IMR-90 (cell line): ENCODE results near the gene DNAJB4. TPM values are rescaled to one million over a fixed set of nuclear protein-coding genes. Genes with fewer than 3 reads are reported as not detected.

ENCODE experiments used
- ATAC-seq: fragments of 200-7000 bp; cut with Tn5 transposase; 2 replicates; pipeline ENCODE4 v1.9.1; 2020; ENCODE audit warnings: low read depth, mild to moderate bottlenecking, moderate library complexity
- BruUV-seq: library from RNA; stranded (reverse); fragments of 400-500 nt; replicated peaks from 2 replicates; lab custom pipeline; 2021; lab: Mats Ljungman, UMichigan
- CTCF ChIA-PET: fragments of 300-600 bp; formaldehyde crosslinking; extraction: SDS; loops from one replicate; lab custom pipeline; 2021; ENCODE audit warnings: antibody characterized with exemption; lab: Yijun Ruan, JAX
- POLR2A ChIA-PET: fragments of 300-600 bp; sonication (Branson Sonifier 250); formaldehyde crosslinking; loops from one replicate; lab custom pipeline; 2022; ENCODE audit warnings: antibody characterized with exemption; ENCODE audit not compliant: unreplicated experiment; lab: Charles Lee
- DNase-seq: peaks from one replicate; pipeline ENCODE4 v3.0.0; 2013
- H2AFZ ChIP-seq: replicated peaks from 2 replicates; pipeline ENCODE3; 2013; ENCODE audit warnings: low read length, mild to moderate bottlenecking; ENCODE audit not compliant: poor library complexity
- H2AK5ac ChIP-seq: 2 replicates; pipeline ENCODE4 v1.6.1; 2013; ENCODE audit warnings: low read depth, low read length, inconsistent platforms
- H2AK9ac ChIP-seq: replicated peaks from 2 replicates; pipeline ENCODE3; 2013; ENCODE audit warnings: mild to moderate bottlenecking, low read depth, low read length, moderate library complexity; ENCODE audit not compliant: poor library complexity
- H2BK120ac ChIP-seq: 2 replicates; pipeline ENCODE4 v1.6.1; 2013; ENCODE audit warnings: low read depth, low read length, inconsistent platforms
- H2BK15ac ChIP-seq: 3 replicates; pipeline ENCODE4 v1.6.1; 2013; ENCODE audit warnings: low read depth, low read length, inconsistent platforms
- H2BK20ac ChIP-seq: 2 replicates; pipeline ENCODE4 v1.6.1; 2013; ENCODE audit warnings: low read depth, mild to moderate bottlenecking, inconsistent platforms, low read length, moderate library complexity
- H2BK5ac ChIP-seq: 2 replicates; pipeline ENCODE4 v1.6.1; 2013; ENCODE audit warnings: mild to moderate bottlenecking, low read depth, low read length, inconsistent platforms; ENCODE audit not compliant: poor library complexity, severe bottlenecking
- H3K14ac ChIP-seq: replicated peaks from 2 replicates; pipeline ENCODE4 v1.6.1; 2013; ENCODE audit warnings: low read depth, low read length, inconsistent platforms
- H3K18ac ChIP-seq: 2 replicates; pipeline ENCODE4 v1.6.1; 2013; ENCODE audit warnings: low read depth, low read length, control low read depth
- H3K23ac ChIP-seq: 2 replicates; pipeline ENCODE4 v1.6.1; 2013; ENCODE audit warnings: low read depth, low read length, inconsistent platforms
- H3K27ac ChIP-seq: 2 replicates; pipeline ENCODE4 v1.5.1; 2013; ENCODE audit warnings: mild to moderate bottlenecking, control low read depth, low read length; ENCODE audit not compliant: insufficient read depth
- H3K27me3 ChIP-seq: 2 replicates; pipeline ENCODE4 v1.6.1; 2013; ENCODE audit warnings: low read length; ENCODE audit not compliant: control insufficient read depth, insufficient read depth
- H3K36me3 ChIP-seq: 2 replicates; pipeline ENCODE4 v1.6.1; 2013; ENCODE audit warnings: low read length, mixed read lengths; ENCODE audit not compliant: control insufficient read depth, insufficient read depth
- H3K4ac ChIP-seq: 2 replicates; pipeline ENCODE4 v1.6.1; 2013; ENCODE audit warnings: low read depth, low read length, inconsistent platforms
- H3K4me1 ChIP-seq: 2 replicates; pipeline ENCODE4 v1.6.1; 2013; ENCODE audit warnings: low read length, mixed read lengths; ENCODE audit not compliant: control insufficient read depth, insufficient read depth
- H3K4me2 ChIP-seq: 2 replicates; pipeline ENCODE4 v1.6.1; 2013; ENCODE audit warnings: low read depth, mild to moderate bottlenecking, control low read depth, low read length, moderate library complexity
- H3K4me3 ChIP-seq: 2 replicates; pipeline ENCODE4 v1.5.1; 2013; ENCODE audit warnings: low read depth, mild to moderate bottlenecking, control low read depth, low read length, moderate library complexity; ENCODE audit not compliant: insufficient read depth
- H3K56ac ChIP-seq: 2 replicates; pipeline ENCODE4 v1.6.1; 2013; ENCODE audit warnings: low read length, inconsistent platforms; ENCODE audit not compliant: insufficient read depth; ENCODE audit errors: extremely low read depth
- H3K79me1 ChIP-seq, 2 experiments: 2 replicates each; pipeline ENCODE4 v1.6.1; 2013; ENCODE audit warnings: low read length in 2 of 2, inconsistent platforms in 1 of 2, low read depth in 1 of 2
- H3K9ac ChIP-seq: 2 replicates; pipeline ENCODE4 v1.6.1; 2013; ENCODE audit warnings: low read depth, low read length, control low read depth
- H3K9me1 ChIP-seq: 2 replicates; pipeline ENCODE4 v1.6.1; 2013; ENCODE audit warnings: low read length, inconsistent platforms; ENCODE audit not compliant: insufficient read depth
- H3K9me3 ChIP-seq: 2 replicates; pipeline ENCODE4 v1.6.1; 2013; ENCODE audit warnings: low read length; ENCODE audit not compliant: control insufficient read depth, insufficient read depth
- H4K20me1 ChIP-seq: 2 replicates; pipeline ENCODE4 v1.6.1; 2013; ENCODE audit warnings: low read length, inconsistent platforms; ENCODE audit not compliant: insufficient read depth
- H4K5ac ChIP-seq: 2 replicates; pipeline ENCODE4 v1.6.1; 2013; ENCODE audit warnings: mild to moderate bottlenecking, low read depth, low read length, control low read depth
- H4K8ac ChIP-seq, 2 experiments: 2 replicates each; pipeline ENCODE4 v1.6.1; 2013; ENCODE audit warnings: low read depth in 2 of 2, low read length in 2 of 2, control low read depth in 1 of 2, inconsistent platforms in 1 of 2
- H4K91ac ChIP-seq: 2 replicates; pipeline ENCODE4 v1.6.1; 2013; ENCODE audit warnings: low read depth, low read length, inconsistent platforms; ENCODE audit not compliant: insufficient read depth
- BHLHE40 ChIP-seq: fragments of 150-350 bp; IDR thresholded peaks from 2 replicates; pipeline ENCODE4 v1.6.1; 2016; ENCODE audit warnings: mild to moderate bottlenecking, low read depth, low read length
- CHD1 ChIP-seq: IDR thresholded peaks from 2 replicates; pipeline ENCODE4 v1.6.1; 2012; ENCODE audit warnings: low read depth, low read length, improper control_type of control experiment
- CTCF ChIP-seq: conservative IDR thresholded peaks from 2 replicates; pipeline ENCODE4 v1.5.1; 2012; ENCODE audit warnings: mild to moderate bottlenecking, low read depth, low read length, improper control_type of control experiment
- FOS ChIP-seq: fragments of 150-350 bp; IDR thresholded peaks from 2 replicates; pipeline ENCODE4 v1.6.1; 2016; ENCODE audit warnings: low read depth, low read length
- MAFK ChIP-seq: IDR thresholded peaks from 2 replicates; pipeline ENCODE4 v1.6.1; 2012; ENCODE audit warnings: low read depth, low read length, improper control_type of control experiment
- NFE2L2 ChIP-seq: fragments of 150-350 bp; IDR thresholded peaks from 2 replicates; pipeline ENCODE4 v1.6.1; 2016; ENCODE audit warnings: low read depth, mild to moderate bottlenecking, low read length
- POLR2A ChIP-seq: IDR thresholded peaks from 2 replicates; pipeline ENCODE4 v1.6.1; 2012; ENCODE audit warnings: mild to moderate bottlenecking, low read depth, low read length
- RFX5 ChIP-seq: IDR thresholded peaks from 2 replicates; pipeline ENCODE4 v1.8.0; 2012; ENCODE audit warnings: low read depth, mild to moderate bottlenecking, low read length, moderate library complexity
- SMC3 ChIP-seq: fragments of 150-350 bp; IDR thresholded peaks from 2 replicates; pipeline ENCODE4 v1.6.1; 2016; ENCODE audit warnings: low read depth, mild to moderate bottlenecking, antibody characterized with exemption, low read length, moderate library complexity
- USF2 ChIP-seq: fragments of 150-350 bp; IDR thresholded peaks from 2 replicates; pipeline ENCODE4 v1.6.1; 2017; ENCODE audit warnings: mild to moderate bottlenecking, antibody characterized with exemption, low read length, low read depth
- WGBS, 2 experiments: methylation state at CpG; one replicate each; pipeline versions ENCODE4 v1.1.5 to v1.1.7; 2013; ENCODE audit warnings: missing lambda C conversion rate in 2 of 2; ENCODE audit not compliant: insufficient read length in 1 of 2; ENCODE audit errors: extremely low coverage in 2 of 2; 5-methylcytosine and 5-hydroxymethylcytosine counted together
- dilution Hi-C: fragments of 300-500 bp; cut with HindIII; formaldehyde crosslinking; loops from one replicate; pipeline ENCODE4 v1.14.3; 2018; ENCODE audit warnings: low sequenced_read_pairs; ENCODE audit not compliant: unreplicated experiment
- in situ Hi-C: fragments of 300-500 bp; cut with MboI; formaldehyde crosslinking; loops from 3 replicates; pipeline ENCODE4 v1.14.3; 2019; ENCODE audit warnings: low sequenced_read_pairs, inconsistent platforms, mixed read lengths
- intact Hi-C: fragments of 100-400 bp; cut with micrococcal nuclease; formaldehyde crosslinking; loops from 2 replicates; pipeline ENCODE4 v1.10.0; 2022
- polyA plus RNA-seq, 3 experiments: library from polyadenylated mRNA; depleted of rRNA; stranded (reverse); fragments of >200 nt; gene quantifications; 2 replicates each; pipeline ENCODE4 v1.2.3, GENCODE V29; 2012; ENCODE audit warnings: low replicate concordance in 1 of 3
- total RNA-seq: library from RNA; depleted of rRNA; stranded (reverse); fragments of >200 nt; gene quantifications from 2 replicates; pipeline ENCODE4 v1.2.3, GENCODE V29; 2012

Gene DNAJB4
- total and polyA plus RNA-seq, 2 of the 4 experiments (the other 2 are of a cell fraction): 30.6 to 31.0 TPM

- H4K8ac ChIP-seq: no peak overlapping the region
- H2AFZ ChIP-seq: no peak overlapping the region
- dilution Hi-C loops: no loop called here
- no peaks in the 10 kb centered on the region for H4K20me1 ChIP-seq
- BruUV-seq: no TSS peak
- H3K56ac ChIP-seq: no peak overlapping the region
- peaks cover 32 to 59% of the 10 kb centered on the region in 2 experiments for H3K79me1 ChIP-seq
- no peak overlapping the region for H2BK5ac ChIP-seq
- ATAC-seq: no peak
- H2BK120ac ChIP-seq: no peak overlapping the region
- DNase-seq: no peak
- H4K91ac ChIP-seq: no peak overlapping the region
- no peak overlapping the region for H3K4me2 ChIP-seq
- H2BK20ac ChIP-seq: no peak overlapping the region
- ChIA-PET POLR2A (no interaction called here), CTCF (interaction anchor here (0.6 to 1.3 kb wide), 2 partner anchors 12 to 112 kb away, joined by 3 read pairs; no protein-coding TSS in a partner anchor)
- no peak overlapping the region for H3K23ac ChIP-seq
- H2BK15ac ChIP-seq: no peak overlapping the region
- no peaks in the 10 kb centered on the region for H3K27me3 ChIP-seq
- H3K18ac ChIP-seq: no peak overlapping the region
- H3K4ac ChIP-seq: no peak overlapping the region
- no peak overlapping the region for H4K5ac ChIP-seq
- no peak overlapping the region for H3K4me3 ChIP-seq
- peaks cover 5% of the 10 kb centered on the region; the same call in 1 of the 2 replicates for H3K36me3 ChIP-seq
- intact Hi-C loops: no loop called here
- no peak overlapping the region for H2AK5ac ChIP-seq
- no peak for TF ChIP-seq RFX5
- TF ChIP-seq CTCF: no peak
- no peak for TF ChIP-seq CHD1
- TF ChIP-seq NFE2L2: no peak
- no peak for TF ChIP-seq POLR2A
- no peak for TF ChIP-seq USF2
- no peak for TF ChIP-seq BHLHE40
- TF ChIP-seq FOS: no peak
- no peak for TF ChIP-seq MAFK
- TF ChIP-seq SMC3: no peak
- H3K9ac ChIP-seq: no peak overlapping the region
- in situ Hi-C loops: no loop called here
- H3K9me3 ChIP-seq: no peaks in the 10 kb centered on the region
- no CpG with 5 or more reads among the region's 2 CpGs for WGBS, 2 experiments
- H2AK9ac ChIP-seq: no peak overlapping the region
- H3K4me1 ChIP-seq: peaks cover 6% of the 10 kb centered on the region; the same call in 1 of the 2 replicates
- no peak overlapping the region for H3K27ac ChIP-seq
- H3K9me1 ChIP-seq: peaks cover 6% of the 10 kb centered on the region; the same call in 1 of the 2 replicates
- H3K14ac ChIP-seq: no peak overlapping the region
These were observed 15.0 kb upstream of the DNAJB4 start for GRCh38 chr1:77989744-77990143.
